GM12891 (cell line): Measurements from ENCODE around the gene VENTX.

ENCODE experiments used
- PAX5 ChIP-seq: IDR thresholded peaks from 2 replicates; pipeline ENCODE4 v1.6.1; 2011; ENCODE audit warnings: low read length, moderate library complexity, mild to moderate bottlenecking; ENCODE audit not compliant: insufficient read depth, severe bottlenecking
- POLR2A ChIP-seq: IDR thresholded peaks from 2 replicates; pipeline ENCODE4 v1.6.1; 2011; ENCODE audit warnings: low read depth, low read length, control low read depth
- POLR2AphosphoS5 ChIP-seq: IDR thresholded peaks from 2 replicates; pipeline ENCODE4 v1.6.1; 2011; ENCODE audit warnings: low read depth, low read length, control low read depth
- POU2F2 ChIP-seq: IDR thresholded peaks from 2 replicates; pipeline ENCODE4 v1.6.1; 2011; ENCODE audit warnings: low read depth, mild to moderate bottlenecking, control low read depth, low read length, moderate library complexity
- SPI1 ChIP-seq: IDR thresholded peaks from 2 replicates; pipeline ENCODE4 v1.6.1; 2011; ENCODE audit warnings: low read depth, low read length, control low read depth
- TAF1 ChIP-seq: IDR thresholded peaks from 2 replicates; pipeline ENCODE4 v1.6.1; 2011; ENCODE audit warnings: low read depth, low read length, control low read depth

DNA sequence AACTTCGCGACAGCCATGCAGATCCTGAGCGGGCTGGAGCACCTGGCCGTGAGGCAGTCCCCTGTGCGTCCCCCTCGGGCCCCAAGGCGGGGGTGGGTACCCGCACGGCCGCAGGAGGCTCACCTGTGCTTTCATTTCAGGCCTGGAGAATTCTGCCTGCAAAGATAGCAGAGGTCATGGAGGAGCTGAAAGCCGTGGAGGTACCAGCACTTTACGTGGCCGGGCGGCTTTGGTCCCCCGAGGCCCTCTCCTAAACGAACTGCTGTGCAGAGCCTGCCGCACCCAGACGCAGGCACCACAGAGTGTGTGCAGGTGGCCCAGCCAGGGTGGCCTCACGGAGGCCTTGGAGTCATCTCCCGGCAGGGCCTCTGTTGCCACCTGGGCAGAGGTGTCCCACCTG, 18.8 kb upstream of the VENTX start:
- TF ChIP-seq SPI1 = no peak
- TF ChIP-seq POLR2AphosphoS5 = no peak
- no peak for TF ChIP-seq PAX5
- TF ChIP-seq POLR2A = no peak
- no peak for TF ChIP-seq TAF1
- no peak for TF ChIP-seq POU2F2
